ENCODE measurements around the gene CCNDBP1. TPM values are rescaled to one million over a fixed set of nuclear protein-coding genes. Genes with fewer than 3 reads are reported as not detected.

The CCNDBP1 gene
- total and polyA plus RNA-seq, 2 of the 8 experiments (the other 6 are each of a cell fraction or from before 2014, with no cell fraction given): 23.4 to 29.0 TPM

GRCh38 chr15:43230640-43231115 lies 45.5 kb downstream of the CCNDBP1 start (continued):
- TF ChIP-seq, protein P1, sequence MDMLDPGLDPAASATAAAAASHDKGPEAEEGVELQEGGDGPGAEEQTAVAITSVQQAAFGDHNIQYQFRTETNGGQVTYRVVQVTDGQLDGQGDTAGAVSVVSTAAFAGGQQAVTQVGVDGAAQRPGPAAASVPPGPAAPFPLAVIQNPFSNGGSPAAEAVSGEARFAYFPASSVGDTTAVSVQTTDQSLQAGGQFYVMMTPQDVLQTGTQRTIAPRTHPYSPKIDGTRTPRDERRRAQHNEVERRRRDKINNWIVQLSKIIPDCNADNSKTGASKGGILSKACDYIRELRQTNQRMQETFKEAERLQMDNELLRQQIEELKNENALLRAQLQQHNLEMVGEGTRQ (IDR thresholded peaks at IDR 0.05; ENCODE audit: low read length): no peak
- no peak for TF ChIP-seq MAX (IDR thresholded peaks at IDR 0.05)

All from H1 (cell line).